A549 (cell line): Measurements from ENCODE around the gene HRH4.

Source experiments
- CTCF ChIP-seq: fragments of >200 bp; sonication (Bioruptor Twin); formaldehyde crosslinking; IDR thresholded peaks from 3 replicates; pipeline ENCODE4 v1.5.1; 2016
- EP300 ChIP-seq, 2 experiments: fragments of >200 bp; sonication (Bioruptor Twin); formaldehyde crosslinking; IDR thresholded peaks; 2 replicates in 1 of 2; 3 replicates in 1 of 2; pipeline ENCODE4 v1.6.1; 2016 to 2017
- ESRRA ChIP-seq: fragments of 150-350 bp; IDR thresholded peaks from 2 replicates; pipeline ENCODE4 v1.6.1; 2014; ENCODE audit warnings: mild to moderate bottlenecking, low read length, borderline replicate concordance
- FOSL2 ChIP-seq, 2 experiments: fragments of 450-650 bp in 1 of 2; fragments of >200 bp in 1 of 2; sonication (Bioruptor Twin) in 1 of 2; formaldehyde crosslinking; IDR thresholded peaks; 2 replicates each; pipeline versions ENCODE4 v1.5.0 to v1.6.1; 2016 to 2020; ENCODE audit warnings: mild to moderate bottlenecking in 1 of 2, moderate library complexity in 1 of 2
- JUN ChIP-seq, 2 experiments: fragments of >200 bp; sonication (Bioruptor Twin); formaldehyde crosslinking; IDR thresholded peaks; 2 replicates in 1 of 2; 3 replicates in 1 of 2; pipeline ENCODE4 v1.6.1; 2016 to 2017
- KDM5A ChIP-seq: fragments of 200-600 bp; sonication (generic); IDR thresholded peaks from 2 replicates; pipeline ENCODE4 v1.6.1; 2016; ENCODE audit warnings: antibody characterized with exemption, mild to moderate bottlenecking
- MAX ChIP-seq: IDR thresholded peaks from 2 replicates; pipeline ENCODE4 v1.6.1; 2012
- POLR2A ChIP-seq: IDR thresholded peaks from 2 replicates; pipeline ENCODE4 v1.6.1; 2012; ENCODE audit warnings: mild to moderate bottlenecking, low read length
- RCOR1 ChIP-seq: fragments of 150-350 bp; IDR thresholded peaks from 2 replicates; pipeline ENCODE4 v1.6.1; 2014; ENCODE audit warnings: antibody characterized with exemption, low read length, low read depth

- TF ChIP-seq POLR2A (no peak), CTCF (no peak), KDM5A (no peak), MAX (no peak), RCOR1 (no peak), JUN (IDR thresholded peaks at IDR 0.05) (no peak), EP300 (IDR thresholded peaks at IDR 0.05) (no peak), ESRRA (no peak), FOSL2 (IDR thresholded peaks at IDR 0.05) (no peak), FOSL2 (CRISPR knock-in tag; IDR thresholded peaks at IDR 0.05) (no peak)
Observed at GRCh38 chr18:24515721-24516120, 55.3 kb downstream of the HRH4 start.
